GM21367 (cell line): ENCODE data around the gene DPP4.

Experiments
- ATAC-seq: cut with Tn5 transposase; IDR thresholded peaks from one replicate; pipeline ENCODE4 v1.9.1; 2021; ENCODE audit not compliant: unreplicated experiment

DPP4 gene

DNA sequence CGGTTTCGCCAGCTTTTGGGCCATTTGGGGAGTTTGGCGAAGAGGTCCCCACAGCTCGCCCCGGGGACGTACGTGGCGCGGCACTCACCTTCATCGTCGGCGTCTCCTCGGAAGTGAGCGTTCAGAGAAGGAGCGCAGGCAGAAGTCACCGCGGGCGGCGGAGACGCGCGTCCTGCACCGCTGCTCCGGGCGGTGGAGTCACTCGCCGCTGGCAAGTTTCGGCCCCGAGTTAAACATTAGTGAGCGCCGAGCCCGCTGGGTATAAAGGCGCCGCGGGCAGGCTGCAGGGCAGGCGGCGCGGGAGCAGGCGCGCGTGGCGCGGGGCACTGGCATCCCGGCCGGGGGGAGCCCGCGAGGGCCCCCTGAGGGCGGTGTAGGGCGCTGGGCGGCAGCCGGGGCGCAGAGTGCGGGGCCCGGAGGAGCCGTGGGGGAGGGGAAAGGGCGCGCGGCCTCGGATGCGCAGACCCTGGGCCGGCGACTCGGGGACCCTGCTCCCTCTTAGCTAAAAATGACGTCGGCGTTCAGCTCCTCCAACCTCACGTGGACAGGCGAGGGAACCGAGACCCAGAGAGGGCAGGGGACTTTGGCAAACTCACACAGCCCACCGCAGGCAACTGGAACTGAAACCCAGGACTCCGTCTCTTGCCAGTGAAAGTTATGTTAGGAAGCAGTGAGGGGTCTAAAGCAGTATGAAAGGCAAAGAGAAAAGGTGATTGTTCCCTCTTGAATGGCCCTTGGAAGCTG lies at the start of gene DPP4:
Gene DPP4, minus strand, starts transcription at position 328 of the 744 bp plus-strand sequence. Its CDS starts 234 bp downstream, at position 94.
- peak; percentile 86 for ATAC-seq

DNA sequence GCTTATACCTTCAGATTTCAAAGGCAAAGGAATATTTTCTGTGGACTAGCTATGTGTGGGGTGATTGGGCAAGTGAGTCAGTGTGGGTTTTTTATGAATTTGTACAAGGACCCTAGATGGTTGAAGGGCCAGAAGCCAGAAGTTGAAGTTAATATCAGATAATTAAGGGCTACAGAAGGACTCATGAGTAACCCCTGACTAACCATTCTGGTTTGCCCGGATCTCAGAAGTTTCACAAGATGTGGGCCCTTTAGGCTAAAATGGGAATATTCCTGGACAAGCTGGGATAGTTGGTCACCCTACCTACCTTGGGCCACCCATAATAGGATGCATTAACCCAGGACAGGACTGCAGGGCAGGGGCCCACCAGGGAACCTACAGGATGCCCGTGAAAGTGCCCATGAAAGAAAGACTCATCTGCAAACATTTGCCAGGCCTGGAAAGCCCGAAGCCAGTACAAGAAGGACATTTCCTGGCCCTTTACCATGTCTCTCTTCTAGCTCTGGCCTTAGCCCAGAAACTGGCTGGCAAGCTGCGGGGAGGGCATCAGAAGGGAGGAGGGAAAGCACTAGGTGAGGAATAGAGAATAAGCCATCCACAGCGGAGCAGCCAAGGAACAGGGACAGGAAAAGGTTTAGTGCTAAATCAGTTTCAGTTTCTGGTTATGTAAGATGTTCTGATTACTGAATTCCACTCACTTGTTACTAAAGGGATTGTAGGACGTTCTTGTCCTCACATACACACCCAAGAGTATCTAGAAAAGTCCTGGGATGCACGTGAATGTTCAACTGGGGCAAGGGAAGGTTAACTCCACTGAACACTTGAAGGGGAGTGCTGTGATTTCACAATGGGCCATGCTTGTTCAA lies 44.4 kb upstream of the DPP4 start:
- no peak for ATAC-seq

DNA sequence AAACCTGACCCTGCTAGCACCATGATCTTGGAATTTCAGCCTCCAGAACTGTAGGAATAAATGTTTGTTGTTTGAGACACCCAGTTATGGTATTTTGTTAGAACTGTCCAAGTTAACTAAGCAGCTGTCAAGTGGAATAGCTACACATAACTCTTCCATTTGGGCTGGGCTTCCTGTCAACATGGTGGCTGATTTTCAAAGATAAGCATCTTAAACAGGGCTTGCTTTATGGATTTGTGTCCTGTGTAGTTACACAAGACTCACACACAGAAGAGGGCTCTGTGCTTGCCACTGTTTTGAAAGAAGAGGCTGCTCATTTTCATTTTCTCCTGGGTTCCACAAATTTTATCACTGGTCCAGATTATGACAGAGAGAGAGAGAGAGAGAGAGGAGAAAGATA lies 42.3 kb upstream of the DPP4 start:
- no peak for ATAC-seq

DNA sequence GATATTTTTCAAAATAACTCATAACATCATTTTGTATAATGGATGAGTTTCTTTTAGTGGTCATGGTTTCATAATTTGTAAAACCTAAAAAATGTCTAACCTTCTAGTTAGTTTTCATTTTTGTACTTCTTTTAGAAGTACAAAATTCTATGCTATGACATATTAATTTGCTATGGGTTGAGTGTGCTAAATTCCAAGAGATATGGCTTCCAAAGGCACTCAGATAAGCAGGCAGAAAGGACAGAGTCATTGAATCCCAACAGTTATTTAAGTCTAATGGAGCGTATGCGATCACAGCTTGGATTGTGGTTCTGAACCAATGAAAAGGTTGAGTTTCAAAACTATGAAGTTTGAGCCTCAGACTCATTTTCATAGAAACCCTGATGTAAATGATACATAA lies 41.1 kb upstream of the DPP4 start:
- no peak for ATAC-seq

DNA sequence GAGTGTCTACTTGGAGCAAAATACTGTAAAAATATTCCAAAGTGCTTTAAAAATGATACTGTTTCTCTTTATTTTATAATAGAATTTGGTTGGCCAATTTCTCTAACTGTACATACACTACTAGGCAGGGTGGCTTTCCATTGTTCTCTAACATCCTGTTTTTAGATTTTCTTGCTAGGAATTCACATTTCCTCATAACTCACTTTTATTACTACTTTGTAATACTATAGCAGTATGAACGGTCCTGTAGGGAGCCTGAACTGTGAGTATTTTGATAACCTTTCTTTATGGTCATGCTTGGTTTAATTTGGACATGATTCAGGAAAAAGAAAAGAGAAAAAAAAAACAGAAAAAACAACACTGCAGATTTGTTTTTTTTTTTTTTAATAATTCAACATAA lies 40.3 kb upstream of the DPP4 start:
- ATAC-seq: no peak

DNA sequence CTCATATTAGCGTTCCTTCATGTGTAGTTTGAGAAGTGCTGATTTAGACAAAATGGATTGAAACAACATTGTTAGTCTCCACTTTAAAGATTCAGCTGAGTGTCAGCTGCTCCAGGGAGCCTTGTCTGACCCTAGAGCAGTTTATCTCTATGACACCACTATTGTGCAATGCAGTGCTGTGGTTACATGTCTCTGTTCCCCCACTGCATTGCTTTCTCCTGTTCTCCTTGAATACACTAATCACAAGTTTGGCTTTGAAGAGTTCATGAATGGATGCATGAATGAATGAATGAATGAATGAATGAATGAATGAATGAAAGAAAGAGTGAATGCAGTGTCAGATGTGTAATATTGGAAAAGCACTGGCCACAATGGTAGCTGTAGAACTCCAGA lies 39.8 kb upstream of the DPP4 start:
- ATAC-seq: no peak

DNA sequence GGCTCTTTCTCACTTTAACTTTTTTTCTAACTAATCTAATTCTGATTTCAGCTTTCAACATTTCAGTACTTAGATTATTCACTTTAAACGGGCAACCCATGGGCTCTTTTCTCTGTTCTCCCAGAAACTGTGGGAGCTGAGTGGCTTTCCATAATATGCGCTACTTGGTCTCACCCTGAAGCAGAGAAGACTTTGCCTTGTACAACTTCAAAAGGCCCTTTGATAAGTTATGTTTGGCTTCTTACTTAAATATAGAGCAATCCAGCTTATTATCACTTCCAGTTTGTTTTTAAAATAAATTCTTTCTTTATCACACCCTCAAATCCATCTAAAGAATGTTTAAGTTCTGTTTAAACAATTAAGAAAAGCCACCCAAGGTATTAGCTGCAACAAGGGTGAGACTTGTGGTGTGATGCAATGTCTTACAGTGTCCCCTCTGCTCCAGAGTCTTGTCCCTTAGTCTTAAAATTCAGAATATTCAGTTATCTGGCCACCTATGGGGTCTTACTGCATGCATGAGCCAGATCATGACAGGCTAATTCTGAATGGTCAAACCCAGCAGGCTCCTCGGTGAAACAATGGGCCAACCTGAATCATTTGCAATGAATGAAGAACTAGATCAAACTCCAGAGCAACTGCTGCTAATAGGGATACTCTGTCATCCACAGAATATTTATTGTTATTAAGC lies 39.2 kb upstream of the DPP4 start:
- no peak for ATAC-seq

DNA sequence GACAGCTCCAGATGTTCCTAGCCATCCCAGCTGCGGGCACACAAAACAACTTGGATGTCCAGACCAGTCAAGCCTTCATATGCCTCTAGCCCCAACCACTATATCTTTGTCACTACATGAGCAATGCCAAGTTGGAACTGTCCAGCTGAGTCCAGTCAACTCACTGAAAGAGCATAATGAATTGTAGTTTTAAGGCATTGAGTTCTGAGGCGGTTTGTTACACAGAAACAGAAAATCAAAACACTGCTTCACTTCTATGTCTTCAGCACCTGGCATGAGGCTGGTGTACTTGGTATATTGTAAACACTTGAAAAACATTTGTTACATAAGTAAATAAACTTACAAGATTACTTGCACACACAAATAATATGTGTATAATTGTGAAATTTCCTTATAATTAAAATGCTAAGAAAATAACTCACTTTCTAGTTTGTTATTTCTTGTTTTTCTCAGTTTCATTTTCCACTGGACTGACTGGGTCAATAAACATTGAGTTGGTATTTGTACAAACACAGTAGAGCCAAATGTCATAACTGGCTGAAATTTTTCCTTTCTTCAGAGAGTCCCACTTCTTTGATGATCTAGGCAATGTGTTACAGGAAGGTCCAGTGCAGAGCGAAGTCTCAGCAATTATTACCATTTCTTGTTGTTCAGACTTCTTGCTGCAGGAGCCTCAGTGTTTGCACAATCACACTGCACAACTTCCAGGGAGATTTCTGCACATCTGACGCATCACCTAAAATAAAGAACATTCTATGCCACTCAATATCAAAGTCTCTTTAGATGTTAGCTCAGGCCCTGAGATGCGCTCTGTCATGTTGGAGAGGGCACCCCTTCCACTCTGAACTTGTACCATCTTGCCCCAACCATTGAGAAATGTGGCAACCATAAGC lies 38.2 kb upstream of the DPP4 start:
- ATAC-seq: no peak

DNA sequence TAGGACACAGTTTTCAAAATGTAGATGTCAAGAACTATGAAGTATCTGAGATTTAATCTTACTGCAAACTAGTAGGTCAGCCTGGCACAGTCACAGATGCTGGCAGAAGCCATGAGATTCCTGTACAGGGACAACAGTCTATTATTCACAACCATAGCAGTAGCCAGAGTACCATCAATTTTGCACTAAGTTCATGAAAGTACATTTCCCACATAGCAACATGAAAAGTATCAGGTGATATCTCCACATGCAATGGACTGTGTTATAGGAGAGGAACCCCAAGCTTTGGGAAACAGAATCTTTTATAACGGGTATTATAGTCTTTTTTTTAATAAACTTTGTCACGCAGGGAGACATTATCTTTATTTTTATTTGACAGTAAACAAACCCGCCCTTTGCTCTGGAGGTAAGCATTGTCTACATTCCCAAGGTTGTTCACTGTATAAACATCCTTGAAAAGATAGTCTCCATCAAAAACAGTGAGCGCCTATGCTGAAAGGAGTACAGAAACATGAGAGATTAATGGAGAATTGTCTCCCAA lies 33.4 kb upstream of the DPP4 start:
- no peak for ATAC-seq

DNA sequence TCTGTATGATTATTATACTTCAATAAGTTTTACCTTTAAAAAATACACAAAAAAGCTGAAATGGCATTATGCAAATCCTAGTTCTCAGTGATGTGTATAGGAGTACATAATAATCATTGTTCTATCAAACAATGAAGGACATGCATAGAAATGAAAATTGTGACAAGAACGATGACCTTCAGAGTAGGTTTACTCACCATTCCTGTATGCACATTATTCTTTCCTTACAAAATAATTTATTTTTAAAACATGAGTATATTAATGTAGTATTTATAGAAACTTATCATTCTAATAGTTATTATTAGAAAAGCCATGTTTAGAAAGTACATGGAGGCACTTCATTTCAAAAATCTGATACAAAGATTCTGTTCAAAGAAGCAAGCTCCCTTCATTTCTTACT lies 32.7 kb upstream of the DPP4 start:
- no peak for ATAC-seq

DNA sequence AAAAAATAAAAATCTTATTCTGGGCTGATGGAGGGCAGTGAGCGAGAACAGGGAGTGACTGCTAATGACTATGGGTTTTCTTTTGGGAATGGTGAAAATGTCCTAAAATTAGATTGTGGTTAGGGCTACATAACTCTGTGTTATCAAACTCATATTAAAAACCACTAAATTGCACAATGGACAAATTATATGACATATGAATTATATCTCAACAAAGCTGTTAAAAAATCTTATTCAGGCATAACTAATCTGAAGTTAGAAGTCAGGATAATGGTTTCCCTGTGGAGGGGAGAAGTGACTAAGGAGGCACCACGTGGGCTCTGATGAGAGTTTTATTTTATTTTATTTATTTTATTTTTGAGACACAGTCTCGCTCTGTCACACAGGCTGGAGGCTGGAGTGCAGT lies 32.1 kb upstream of the DPP4 start:
- no peak for ATAC-seq

DNA sequence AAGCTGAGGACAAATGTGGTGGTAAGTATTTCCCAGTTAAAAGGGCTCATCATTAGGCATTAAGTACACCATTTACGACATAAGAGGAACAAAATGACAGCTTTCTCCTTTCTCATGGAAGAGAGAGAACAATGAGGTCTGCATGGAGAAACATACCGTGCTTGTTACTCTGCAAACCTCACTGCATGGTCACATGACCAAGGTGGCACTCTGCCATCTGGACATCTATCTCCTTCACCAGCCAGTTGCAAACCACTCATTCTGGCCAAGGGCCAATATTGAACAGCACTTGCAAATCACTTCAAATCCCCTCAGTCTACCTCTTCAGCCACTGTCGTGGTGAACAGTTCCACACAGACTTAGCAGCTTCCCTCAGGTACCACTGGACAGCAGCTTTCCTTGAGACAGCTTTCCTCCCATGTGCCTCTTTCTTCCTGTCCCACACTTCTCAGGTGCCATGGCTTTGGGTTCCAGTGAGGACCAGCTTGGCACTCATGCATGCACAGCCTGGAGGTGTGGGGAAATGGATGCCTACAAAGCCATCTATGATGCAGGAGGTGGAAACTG lies 29.5 kb upstream of the DPP4 start:
- ATAC-seq: no peak

DNA sequence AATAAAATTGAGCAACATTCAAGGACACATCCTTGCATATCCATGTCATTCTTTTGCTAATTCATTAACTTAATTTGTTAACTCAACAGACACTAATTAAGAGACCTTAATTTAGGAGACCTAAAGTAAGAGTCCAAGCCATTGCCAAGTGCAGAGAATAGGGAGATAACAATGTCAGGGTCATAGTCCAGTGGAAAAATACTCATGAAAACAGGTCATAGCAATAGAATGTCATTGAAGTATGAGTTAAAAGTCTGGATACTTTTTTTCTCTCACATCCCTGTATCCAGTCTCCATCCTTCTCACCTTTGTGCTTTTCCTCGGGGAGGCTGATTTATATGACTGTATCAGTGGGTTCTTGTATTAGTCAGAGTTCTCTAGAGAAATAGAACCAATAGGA lies 26.6 kb upstream of the DPP4 start:
- no peak for ATAC-seq

DNA sequence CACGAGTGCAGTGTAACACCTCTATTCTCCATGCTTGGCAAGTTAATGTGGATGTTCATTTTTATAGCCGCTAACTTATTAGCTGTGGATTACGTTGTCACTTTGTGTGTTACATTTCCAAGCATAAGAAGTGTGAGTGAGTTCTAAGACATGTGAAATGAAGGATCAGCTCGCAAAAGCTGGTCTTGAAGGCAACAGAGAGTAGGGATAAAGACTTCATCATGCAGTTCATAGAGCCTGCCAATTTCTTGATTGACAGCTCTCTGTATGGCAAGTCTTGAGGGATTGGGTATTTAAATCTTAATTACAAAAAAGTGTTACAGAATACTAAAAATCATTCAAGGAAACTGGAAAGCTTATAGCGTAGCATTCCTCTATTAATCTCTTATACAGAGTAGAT lies 25.8 kb upstream of the DPP4 start:
- no peak for ATAC-seq

DNA sequence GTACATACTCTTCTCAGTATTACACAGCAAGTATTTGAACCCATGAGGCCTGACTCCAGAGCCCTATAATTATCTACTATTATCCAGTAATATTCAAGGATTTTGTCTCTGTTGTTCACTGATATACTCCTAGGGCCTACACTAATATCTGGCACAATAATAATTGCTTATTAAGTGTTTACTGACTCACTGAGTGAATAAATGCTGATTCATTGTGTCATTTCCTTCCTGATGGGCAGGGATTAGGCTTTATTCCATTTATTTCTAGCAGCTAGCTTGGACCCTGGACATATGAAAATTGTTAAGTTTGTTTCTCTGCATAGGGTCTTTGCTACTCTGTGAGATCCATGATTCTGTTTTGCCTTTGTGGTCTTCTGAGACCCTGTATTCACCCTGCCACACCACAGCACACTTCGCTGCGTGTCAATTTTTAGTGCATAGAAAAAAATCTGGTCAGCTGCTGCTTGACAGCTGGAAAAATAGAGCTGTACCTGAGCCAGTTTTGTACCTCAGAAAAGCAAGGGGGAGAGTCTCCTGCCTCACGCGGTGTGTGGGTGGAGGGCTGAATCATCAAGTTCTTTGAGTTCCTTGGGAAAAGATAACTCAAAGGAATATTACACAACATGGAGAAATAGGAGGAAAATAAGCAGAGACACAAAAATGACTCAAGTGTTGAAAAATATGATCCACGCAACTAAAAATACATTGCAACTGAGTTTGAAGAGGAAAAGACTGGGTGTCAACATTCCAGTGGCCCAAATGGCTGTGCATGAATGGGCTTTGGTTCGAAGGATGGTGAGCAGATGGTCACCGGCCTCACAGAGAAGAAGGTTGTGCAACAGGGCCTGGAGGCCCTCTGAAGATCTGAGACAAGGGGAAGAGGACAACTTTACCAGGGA lies 18.9 kb upstream of the DPP4 start:
- no peak for ATAC-seq

DNA sequence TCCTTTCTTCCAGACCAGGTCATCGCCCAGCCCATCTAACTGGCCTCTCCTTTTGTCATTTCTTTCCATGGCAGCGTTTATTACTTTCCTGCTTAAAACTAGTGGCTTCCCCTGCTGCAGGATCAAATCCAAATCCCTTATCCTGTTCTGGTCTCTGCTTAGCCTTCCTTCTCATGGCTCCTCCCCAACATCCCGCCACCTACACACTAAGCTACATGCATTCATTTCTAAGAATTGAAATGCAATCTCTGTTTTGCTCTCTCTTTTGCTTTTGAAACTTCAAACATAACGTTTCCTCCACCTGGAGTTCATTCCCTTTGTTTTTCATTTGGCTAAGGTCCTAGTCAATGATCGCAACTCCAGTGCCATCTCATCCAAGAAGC lies 18.0 kb upstream of the DPP4 start:
- no peak for ATAC-seq

DNA sequence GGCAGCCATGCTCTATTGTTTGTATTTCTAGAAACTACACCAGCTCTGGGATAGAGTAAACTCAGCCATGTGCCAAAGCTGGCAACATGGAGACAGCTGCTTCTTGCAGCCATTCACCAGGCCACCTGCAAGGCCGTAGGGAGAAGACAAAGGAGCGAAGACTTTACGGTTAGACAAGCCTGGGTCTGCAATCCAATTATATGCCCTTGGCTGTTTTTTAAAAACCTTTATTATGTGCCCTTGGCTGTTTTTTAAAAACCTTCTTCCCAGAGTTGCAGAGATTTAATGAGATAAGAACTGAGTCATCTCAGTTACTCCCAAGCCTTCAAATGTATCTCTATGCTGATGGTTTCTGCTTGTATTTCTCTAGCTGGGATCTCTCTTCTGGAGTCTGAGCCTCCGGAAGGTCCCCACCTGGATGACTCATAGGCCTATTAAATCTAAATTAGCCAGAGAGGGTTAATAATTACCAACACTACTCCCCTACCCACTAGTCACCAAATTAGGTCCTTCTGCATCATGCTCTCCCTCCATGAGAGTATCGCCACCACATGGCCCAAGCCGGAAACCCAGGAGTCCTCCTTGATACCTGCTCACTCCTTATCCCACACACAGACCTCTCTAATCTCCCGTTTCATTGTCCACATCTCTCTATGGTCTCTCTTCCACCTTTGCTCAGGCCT lies 17.5 kb upstream of the DPP4 start:
- peak; percentile 70 for ATAC-seq

DNA sequence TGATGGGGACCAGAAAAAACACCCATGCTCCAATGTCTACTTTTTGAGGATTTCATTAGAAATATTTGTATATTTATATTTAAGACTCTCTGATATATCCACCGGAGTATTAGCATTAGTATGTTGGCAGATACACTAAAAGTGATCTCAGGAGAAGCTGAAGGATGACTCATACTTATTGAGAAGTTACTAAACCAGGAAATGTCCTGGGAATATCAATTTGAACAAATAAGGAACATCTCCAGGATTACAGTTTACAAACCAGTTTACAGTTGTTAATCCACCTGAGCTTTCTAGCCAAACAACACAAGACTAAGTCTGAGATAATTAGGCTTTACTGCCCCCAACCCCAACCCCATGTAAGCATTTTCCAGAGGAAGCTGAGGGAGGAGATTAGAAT lies 16.1 kb upstream of the DPP4 start:
- no peak for ATAC-seq

DNA sequence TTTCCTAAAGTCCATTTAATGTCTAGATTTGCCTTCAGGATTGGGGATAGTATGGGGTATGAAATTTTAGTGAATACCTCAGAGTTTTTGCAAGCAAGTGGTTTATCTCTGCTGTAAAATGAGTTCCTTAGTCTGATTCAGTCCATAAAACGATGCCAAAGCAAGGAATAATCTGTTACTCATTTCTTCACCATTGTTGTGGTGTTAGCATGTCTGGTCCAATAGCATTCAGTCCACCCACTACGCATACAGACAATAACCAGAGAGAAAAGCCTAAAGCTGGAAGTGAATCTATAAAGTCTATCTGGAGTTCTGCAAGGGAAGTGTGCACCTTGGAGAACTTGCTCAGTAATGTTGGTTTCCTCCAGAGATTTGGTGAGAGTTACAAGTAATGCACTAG lies 12.9 kb upstream of the DPP4 start:
- ATAC-seq: no peak
